CD4-positive, alpha-beta T cell (primary cell): ENCODE data around the gene ZSCAN5B. TPM values are rescaled to one million over a fixed set of nuclear protein-coding genes. Genes with fewer than 3 reads are reported as not detected.

Experiments used
- ATAC-seq: fragments of 200-7000 bp; cut with Tn5 transposase; one replicate; pipeline ENCODE4 v1.10.0; 2022; ENCODE audit warnings: mild to moderate bottlenecking; ENCODE audit not compliant: poor library complexity
- CTCF ChIA-PET: fragments of 350-600 bp; sonication (Branson Sonifier 250); formaldehyde crosslinking; loops from one replicate; lab custom pipeline; 2021; ENCODE audit warnings: antibody characterized with exemption, inconsistent platforms; lab: Charles Lee
- POLR2A ChIA-PET: fragments of 350-600 bp; sonication (Branson Sonifier 250); formaldehyde crosslinking; loops from one replicate; lab custom pipeline; 2021; ENCODE audit warnings: antibody characterized with exemption, inconsistent platforms; lab: Charles Lee
- DNase-seq, 14 experiments: peaks; one replicate each; pipeline ENCODE4 v3.0.0-alpha.2; 2013 to 2020; ENCODE audit warnings: mixed read lengths in 2 of 14
- H3K27ac ChIP-seq, 2 donors: one replicate each; pipeline versions ENCODE4 v1.5.1 to v1.7.0; 2013; ENCODE audit warnings: low read length in 2 of 2, low read depth in 1 of 2, mild to moderate bottlenecking in 1 of 2
- H3K27me3 ChIP-seq, 2 experiments: 1 replicate in 1 of 2; 2 replicates in 1 of 2; pipeline versions ENCODE4 v1.6.1 to v1.7.0; 2013; ENCODE audit warnings: low read length in 2 of 2, control low read depth in 1 of 2, mild to moderate bottlenecking in 1 of 2, moderate library complexity in 1 of 2; ENCODE audit not compliant: insufficient read depth in 2 of 2, control insufficient read depth in 1 of 2
- H3K36me3 ChIP-seq: one replicate; pipeline ENCODE4 v1.6.1; 2013; ENCODE audit warnings: low read length, control low read depth; ENCODE audit not compliant: insufficient read depth
- H3K4me1 ChIP-seq: one replicate; pipeline ENCODE4 v1.6.1; 2013; ENCODE audit warnings: low read length, control low read depth; ENCODE audit not compliant: insufficient read depth
- H3K4me3 ChIP-seq: one replicate; pipeline ENCODE4 v1.5.1; 2013; ENCODE audit warnings: mild to moderate bottlenecking, low read length, moderate library complexity
- H3K9me3 ChIP-seq, 2 experiments: 1 replicate in 1 of 2; 2 replicates in 1 of 2; pipeline versions ENCODE4 v1.6.1 to v1.7.0; 2013; ENCODE audit warnings: low read length in 2 of 2, mild to moderate bottlenecking in 2 of 2, control low read depth in 1 of 2, moderate library complexity in 1 of 2; ENCODE audit not compliant: control insufficient read depth in 1 of 2, insufficient read depth in 1 of 2
- H3K27ac Mint-ChIP-seq: one replicate; pipeline ENCODE4 v1.8.0; 2020; ENCODE audit warnings: mixed read lengths
- H3K27me3 Mint-ChIP-seq: one replicate; pipeline ENCODE4 v1.8.0; 2021; ENCODE audit warnings: mixed read lengths
- H3K36me3 Mint-ChIP-seq: one replicate; pipeline ENCODE4 v1.8.0; 2021; ENCODE audit warnings: low read depth, mixed read lengths
- H3K4me1 Mint-ChIP-seq: one replicate; pipeline ENCODE4 v1.8.0; 2021; ENCODE audit warnings: low read depth, mixed read lengths
- H3K4me3 Mint-ChIP-seq: one replicate; pipeline ENCODE4 v1.8.0; 2020; ENCODE audit warnings: mild to moderate bottlenecking, mixed read lengths
- H3K9me3 Mint-ChIP-seq: one replicate; pipeline ENCODE4 v1.8.0; 2020; ENCODE audit warnings: mixed read lengths
- CTCF ChIP-seq: fragments of 200-600 bp; IDR thresholded peaks from one replicate; pipeline ENCODE4 v1.8.0; 2022; ENCODE audit warnings: antibody characterized with exemption, mild to moderate bottlenecking
- intact Hi-C, 2 experiments: fragments of 100-400 bp; cut with DNase I in 1 of 2; cut with micrococcal nuclease in 1 of 2; formaldehyde crosslinking; loops; one replicate each; pipeline versions ENCODE4 v1.15.1 to v1.9.0; 2023 to 2025; cut with DNase I, micrococcal nuclease
- total RNA-seq, 174 experiments: library from RNA in 2 of 174; stranded (reverse) in 2 of 174; gene quantifications; one replicate each; pipeline ENCODE4 v1.2.3 and lab custom pipeline; 2021 to 2026

The ZSCAN5B gene
- total RNA-seq, 2 experiments from 2014 or later = not detected

GRCh38 chr19:56147307-56147706 is 50.3 kb downstream of the ZSCAN5B start:
- H3K4me1 Mint-ChIP-seq = peaks cover 25% of the 10 kb centered on the region
- peaks cover 36% of the 10 kb centered on the region for H3K36me3 ChIP-seq
- ChIA-PET POLR2A (no interaction called here), CTCF (no interaction called here)
- H3K4me1 ChIP-seq = peaks cover 19% of the 10 kb centered on the region
- H3K36me3 Mint-ChIP-seq = peaks cover 30% of the 10 kb centered on the region
- no peak overlapping the region for H3K27ac Mint-ChIP-seq
- no peak overlapping the region for H3K27ac ChIP-seq
- intact Hi-C loops = loop anchor here in 1 of 2 experiments (10.0 kb wide), 1 partner anchor 447 kb away; the partner anchor contains the start of gene ZNF71
- no peaks in the 10 kb centered on the region for H3K27me3 Mint-ChIP-seq
- DNase-seq (no peak), ATAC-seq (no peak)
- no peak overlapping the region for H3K4me3 Mint-ChIP-seq
- no peaks in the 10 kb centered on the region for H3K9me3 ChIP-seq
- H3K4me3 ChIP-seq = no peak overlapping the region
- no peaks in the 10 kb centered on the region for H3K27me3 ChIP-seq
- no peaks in the 10 kb centered on the region for H3K9me3 Mint-ChIP-seq
- TF ChIP-seq CTCF = no peak

GRCh38 chr19:56146904-56147303 is 50.7 kb downstream of the ZSCAN5B start:
- POLR2A ChIA-PET = no interaction called here
- intact Hi-C loops = loop anchor here in 1 of 2 experiments (10.0 kb wide), 1 partner anchor 448 kb away; the partner anchor contains the start of gene ZNF71
- H3K27ac ChIP-seq = no peak overlapping the region
- no peaks in the 10 kb centered on the region for H3K9me3 ChIP-seq
- peaks cover 28% of the 10 kb centered on the region for H3K4me1 Mint-ChIP-seq
- H3K4me3 ChIP-seq = no peak overlapping the region
- H3K4me3 Mint-ChIP-seq = no peak overlapping the region
- no peaks in the 10 kb centered on the region for H3K27me3 ChIP-seq
- ATAC-seq (no peak), DNase-seq (no peak)
- peaks cover 23% of the 10 kb centered on the region for H3K4me1 ChIP-seq
- no peak for TF ChIP-seq CTCF
- H3K9me3 Mint-ChIP-seq = no peaks in the 10 kb centered on the region
- H3K27me3 Mint-ChIP-seq = no peaks in the 10 kb centered on the region
- CTCF ChIA-PET = no interaction called here
- peaks cover 36% of the 10 kb centered on the region for H3K36me3 ChIP-seq
- peaks cover 30% of the 10 kb centered on the region for H3K36me3 Mint-ChIP-seq
- H3K27ac Mint-ChIP-seq = no peak overlapping the region

GRCh38 chr19:56145698-56146097 is 51.9 kb downstream of the ZSCAN5B start:
- Mint-ChIP-seq H3K4me3 (no peak overlapping the region), H3K4me1 (peaks cover 36% of the 10 kb centered on the region), H3K27me3 (no peaks in the 10 kb centered on the region), H3K36me3 (peaks cover 34% of the 10 kb centered on the region), H3K9me3 (no peaks in the 10 kb centered on the region), H3K27ac (no peak overlapping the region)
- ChIA-PET CTCF (no interaction called here), POLR2A (interaction anchor here (0.6 kb wide), 1 partner anchor 170 kb away, joined by 3 read pairs; no protein-coding TSS in a partner anchor)
- Histone ChIP-seq H3K27me3 (no peaks in the 10 kb centered on the region), H3K4me3 (no peak overlapping the region), H3K27ac (no peak overlapping the region), H3K9me3 (no peaks in the 10 kb centered on the region), H3K4me1 (peaks cover 27% of the 10 kb centered on the region), H3K36me3 (peaks cover 36% of the 10 kb centered on the region)
- DNase-seq = no peak
- TF ChIP-seq CTCF = no peak
- ATAC-seq = no peak
- intact Hi-C loops = loop anchor here in 1 of 2 experiments (10.0 kb wide), 1 partner anchor 449 kb away; the partner anchor contains the start of gene ZNF71
